ENCODE measurements around the gene EGR4.

EGR4 gene

GRCh38 chr2:73289304-73289703 lies 4.0 kb downstream of the EGR4 start:
- no peak for DNase-seq

- no peak for DNase-seq
Observed at GRCh38 chr2:73286134-73286655, 7.2 kb downstream of the EGR4 start.

GRCh38 chr2:73285159-73285739 lies 8.1 kb downstream of the EGR4 start:
- DNase-seq: peak; percentile 45

GRCh38 chr2:73284296-73285158 lies 8.8 kb downstream of the EGR4 start, which contains the start of gene FBXO41:
FBXO41 (minus strand) TSS chr2:73284478; CDS start chr2:73269630, 14,848 bp downstream.
- peak; percentile 89 for DNase-seq

- DNase-seq: peak; percentile 33
Observed at GRCh38 chr2:73283545-73284295, 9.6 kb downstream of the EGR4 start.

GRCh38 chr2:73282924-73283544 lies 10.3 kb downstream of the EGR4 start:
- no peak for DNase-seq

- DNase-seq: no peak
Observed at GRCh38 chr2:73281244-73281643, 12.1 kb downstream of the EGR4 start.

GRCh38 chr2:73279852-73280251 lies 13.5 kb downstream of the EGR4 start:
- no peak for DNase-seq

- no peak for DNase-seq
Observed at GRCh38 chr2:73272270-73272669, 21.1 kb downstream of the EGR4 start.

- DNase-seq: no peak
Observed at GRCh38 chr2:73269686-73270465, 23.5 kb downstream of the EGR4 start.

- peak; percentile 84 for DNase-seq
Observed at GRCh38 chr2:73268830-73269685, 24.3 kb downstream of the EGR4 start.

GRCh38 chr2:73268366-73268829 lies 24.9 kb downstream of the EGR4 start:
- DNase-seq: no peak

- no peak for DNase-seq
Observed at GRCh38 chr2:73267008-73267407, 26.3 kb downstream of the EGR4 start.

GRCh38 chr2:73266061-73266901 lies 27.1 kb downstream of the EGR4 start:
- DNase-seq: no peak

- DNase-seq: no peak
Observed at GRCh38 chr2:73265298-73266060, 27.9 kb downstream of the EGR4 start.

GRCh38 chr2:73264783-73265182 lies 28.6 kb downstream of the EGR4 start:
- DNase-seq: no peak

- DNase-seq: no peak
Observed at GRCh38 chr2:73264332-73264606, 29.1 kb downstream of the EGR4 start.

- no peak for DNase-seq
Observed at GRCh38 chr2:73263540-73264331, 29.6 kb downstream of the EGR4 start.
